Loucy (cell line): ENCODE measurements around the gene CLEC2A.
"Not testable (repeated sequence)": the region's sequence is repeated elsewhere in the genome, so short reads cannot be mapped to it uniquely, and the experiment has no call there.

Experiments used
- H2AFZ ChIP-seq: fragments of 200-600 bp; sonication (generic); 2 replicates; pipeline ENCODE4 v1.6.0; 2016; ENCODE audit warnings: antibody characterized with exemption, mild to moderate bottlenecking, low read length, moderate library complexity
- H3F3A ChIP-seq: fragments of 200-600 bp; 2 replicates; pipeline ENCODE4 v1.6.0; 2016; ENCODE audit warnings: antibody characterized with exemption, low read depth, mild to moderate bottlenecking
- H3K27me3 ChIP-seq: fragments of 200-600 bp; sonication (generic); 2 replicates; pipeline ENCODE4 v1.6.1; 2014; ENCODE audit warnings: low read length, mild to moderate bottlenecking; ENCODE audit not compliant: insufficient read depth, poor library complexity, severe bottlenecking
- H3K36me3 ChIP-seq: fragments of 200-600 bp; sonication (generic); 2 replicates; pipeline ENCODE4 v1.6.1; 2016; ENCODE audit warnings: low read length; ENCODE audit not compliant: insufficient read depth
- H3K4me1 ChIP-seq: fragments of 200-600 bp; sonication (generic); 2 replicates; pipeline ENCODE4 v1.5.1; 2014; ENCODE audit warnings: low read length, mild to moderate bottlenecking; ENCODE audit not compliant: insufficient read depth, poor library complexity, severe bottlenecking
- H3K4me2 ChIP-seq: fragments of 200-600 bp; sonication (generic); 2 replicates; pipeline ENCODE4 v1.6.0; 2014; ENCODE audit warnings: antibody characterized with exemption, low read length, low read depth, mild to moderate bottlenecking; ENCODE audit not compliant: poor library complexity, severe bottlenecking
- H3K4me3 ChIP-seq: fragments of 200-600 bp; sonication (generic); 2 replicates; pipeline ENCODE4 v1.5.1; 2014; ENCODE audit warnings: low read length, mild to moderate bottlenecking, mixed read lengths; ENCODE audit not compliant: poor library complexity, severe bottlenecking
- H3K79me2 ChIP-seq: fragments of 200-600 bp; sonication (generic); 2 replicates; pipeline ENCODE4 v1.6.1; 2014; ENCODE audit warnings: low read length; ENCODE audit not compliant: insufficient read depth
- H3K9ac ChIP-seq: fragments of 200-600 bp; sonication (generic); 2 replicates; pipeline ENCODE4 v1.6.0; 2014; ENCODE audit warnings: mild to moderate bottlenecking, low read depth, low read length, moderate library complexity; ENCODE audit not compliant: poor library complexity, severe bottlenecking
- H3K9me2 ChIP-seq: fragments of 200-600 bp; sonication (generic); replicated peaks from 2 replicates; pipeline ENCODE4 v1.6.1; 2016; ENCODE audit warnings: low read depth, low read length, mixed read lengths
- H3K9me3 ChIP-seq: fragments of 200-600 bp; sonication (generic); 2 replicates; pipeline ENCODE4 v1.6.1; 2014; ENCODE audit warnings: mild to moderate bottlenecking, antibody characterized with exemption, low read length, low read depth; ENCODE audit not compliant: insufficient read depth
- H4K20me1 ChIP-seq: fragments of 200-600 bp; sonication (generic); 2 replicates; pipeline ENCODE4 v1.6.0; 2014; ENCODE audit warnings: antibody characterized with exemption, low read length, mild to moderate bottlenecking; ENCODE audit not compliant: insufficient read depth, poor library complexity, severe bottlenecking
- EZH2phosphoT487 ChIP-seq: fragments of 200-600 bp; IDR thresholded peaks from 2 replicates; pipeline ENCODE4 v1.6.1; 2018; ENCODE audit warnings: antibody characterized with exemption, mild to moderate bottlenecking, moderate library complexity, borderline replicate concordance
- TF ChIP-seq, protein P1 (sequence below): fragments of 200-600 bp; sonication (generic); conservative IDR thresholded peaks from 2 replicates; pipeline ENCODE4 v1.5.1; 2014; ENCODE audit warnings: mild to moderate bottlenecking, antibody characterized with exemption, low read length

The CLEC2A gene, protein sequence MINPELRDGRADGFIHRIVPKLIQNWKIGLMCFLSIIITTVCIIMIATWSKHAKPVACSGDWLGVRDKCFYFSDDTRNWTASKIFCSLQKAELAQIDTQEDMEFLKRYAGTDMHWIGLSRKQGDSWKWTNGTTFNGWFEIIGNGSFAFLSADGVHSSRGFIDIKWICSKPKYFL

GRCh38 chr12:9932270-9932669 is at the start of gene CLEC2A:
Gene CLEC2A (minus strand): TSS chr12:9932370. CDS start chr12:9932329, 41 bp downstream.
- Histone ChIP-seq H3K4me1 (peaks cover 11% of the 10 kb centered on the region), H3F3A (no peaks in the 10 kb centered on the region), H2AFZ (no peak within 1 kb of the TSS), H3K9me3 (no peaks in the 10 kb centered on the region), H3K36me3 (no peaks in the 10 kb centered on the region), H3K4me2 (no peak within 1 kb of the TSS), H4K20me1 (peaks cover 2% of the 10 kb centered on the region), H3K27me3 (no peaks in the 10 kb centered on the region), H3K79me2 (peaks cover 10% of the 10 kb centered on the region; the same call in 1 of the 2 replicates), H3K9me2 (no peaks in the 10 kb centered on the region), H3K9ac (no peak within 1 kb of the TSS), H3K4me3 (no peak within 1 kb of the TSS)
- no peak for TF ChIP-seq EZH2phosphoT487
- TF ChIP-seq, protein P1, sequence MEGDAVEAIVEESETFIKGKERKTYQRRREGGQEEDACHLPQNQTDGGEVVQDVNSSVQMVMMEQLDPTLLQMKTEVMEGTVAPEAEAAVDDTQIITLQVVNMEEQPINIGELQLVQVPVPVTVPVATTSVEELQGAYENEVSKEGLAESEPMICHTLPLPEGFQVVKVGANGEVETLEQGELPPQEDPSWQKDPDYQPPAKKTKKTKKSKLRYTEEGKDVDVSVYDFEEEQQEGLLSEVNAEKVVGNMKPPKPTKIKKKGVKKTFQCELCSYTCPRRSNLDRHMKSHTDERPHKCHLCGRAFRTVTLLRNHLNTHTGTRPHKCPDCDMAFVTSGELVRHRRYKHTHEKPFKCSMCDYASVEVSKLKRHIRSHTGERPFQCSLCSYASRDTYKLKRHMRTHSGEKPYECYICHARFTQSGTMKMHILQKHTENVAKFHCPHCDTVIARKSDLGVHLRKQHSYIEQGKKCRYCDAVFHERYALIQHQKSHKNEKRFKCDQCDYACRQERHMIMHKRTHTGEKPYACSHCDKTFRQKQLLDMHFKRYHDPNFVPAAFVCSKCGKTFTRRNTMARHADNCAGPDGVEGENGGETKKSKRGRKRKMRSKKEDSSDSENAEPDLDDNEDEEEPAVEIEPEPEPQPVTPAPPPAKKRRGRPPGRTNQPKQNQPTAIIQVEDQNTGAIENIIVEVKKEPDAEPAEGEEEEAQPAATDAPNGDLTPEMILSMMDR = no peak

DNA sequence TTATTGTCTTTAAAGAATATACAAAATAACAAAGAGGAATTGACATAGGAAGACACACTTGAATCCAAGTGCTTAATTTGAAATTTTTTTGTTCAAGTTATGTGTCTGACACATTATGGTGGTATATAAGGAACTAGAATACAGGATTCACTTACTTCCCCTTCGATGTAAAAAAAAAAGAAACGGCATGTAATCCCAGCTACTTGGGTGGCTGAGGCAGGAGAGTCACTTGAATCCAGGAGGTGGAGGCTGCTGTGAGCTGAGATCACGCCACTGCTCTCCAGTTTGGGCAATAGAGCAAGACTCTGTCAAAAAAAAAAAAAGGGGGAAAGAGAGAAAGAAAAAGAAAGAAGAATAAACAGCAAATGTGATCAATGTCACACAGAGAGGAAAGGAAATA is 48.0 kb upstream of the CLEC2A start:
- Histone ChIP-seq H3K4me3 (no peak overlapping the region), H3K9me2 (no peaks in the 10 kb centered on the region), H3K4me2 (no peak overlapping the region), H3K9me3 (no peaks in the 10 kb centered on the region; the same call in 1 of the 2 replicates), H4K20me1 (no peaks in the 10 kb centered on the region), H3K9ac (no peak overlapping the region), H2AFZ (no peak overlapping the region), H3K79me2 (no peaks in the 10 kb centered on the region), H3F3A (no peaks in the 10 kb centered on the region), H3K4me1 (no peaks in the 10 kb centered on the region), H3K36me3 (no peaks in the 10 kb centered on the region), H3K27me3 (no peaks in the 10 kb centered on the region)
- no peak for TF ChIP-seq EZH2phosphoT487
- TF ChIP-seq, protein P1 = no peak

GRCh38 chr12:9977916-9978315 is 45.7 kb upstream of the CLEC2A start:
- Histone ChIP-seq H3K9me2 (no peaks in the 10 kb centered on the region), H3K27me3 (no peaks in the 10 kb centered on the region)

GRCh38 chr12:9976626-9977025 is 44.5 kb upstream of the CLEC2A start:
- not testable (repeated sequence) for H3K79me2 ChIP-seq, H3K9me3 ChIP-seq, H3K27me3 ChIP-seq, H2AFZ ChIP-seq, H3K36me3 ChIP-seq, H3K4me1 ChIP-seq, H4K20me1 ChIP-seq, H3K9me2 ChIP-seq, H3K4me2 ChIP-seq, H3K9ac ChIP-seq, H3F3A ChIP-seq, H3K4me3 ChIP-seq

More at GRCh38 chr12:9977916-9978315, 45.7 kb upstream of the CLEC2A start:
- no peaks in the 10 kb centered on the region for H3K4me1 ChIP-seq
- TF ChIP-seq EZH2phosphoT487 = no peak
- TF ChIP-seq, protein P1 = no peak
- no peak overlapping the region for H2AFZ ChIP-seq
- H3K4me2 ChIP-seq = no peak overlapping the region
- H3K9ac ChIP-seq = no peak overlapping the region
- H3K4me3 ChIP-seq = no peak overlapping the region
- H3K36me3 ChIP-seq = no peaks in the 10 kb centered on the region
- no peaks in the 10 kb centered on the region for H4K20me1 ChIP-seq
- no peaks in the 10 kb centered on the region for H3F3A ChIP-seq
- no peaks in the 10 kb centered on the region; the same call in 1 of the 2 replicates for H3K9me3 ChIP-seq
- H3K79me2 ChIP-seq = no peaks in the 10 kb centered on the region
